GM10266 (cell line): ENCODE data around the gene ITGB1BP1.

Source experiments
- DNase-seq: peaks from one replicate; pipeline ENCODE4 v3.0.0; 2012; ENCODE audit errors: extremely low spot score
- CTCF ChIP-seq: IDR thresholded peaks from 2 replicates; pipeline ENCODE4 v1.5.1; 2012; ENCODE audit warnings: mild to moderate bottlenecking, low read depth; ENCODE audit not compliant: control insufficient read depth, insufficient read depth; ENCODE audit errors: missing control alignments

Gene ITGB1BP1

DNA sequence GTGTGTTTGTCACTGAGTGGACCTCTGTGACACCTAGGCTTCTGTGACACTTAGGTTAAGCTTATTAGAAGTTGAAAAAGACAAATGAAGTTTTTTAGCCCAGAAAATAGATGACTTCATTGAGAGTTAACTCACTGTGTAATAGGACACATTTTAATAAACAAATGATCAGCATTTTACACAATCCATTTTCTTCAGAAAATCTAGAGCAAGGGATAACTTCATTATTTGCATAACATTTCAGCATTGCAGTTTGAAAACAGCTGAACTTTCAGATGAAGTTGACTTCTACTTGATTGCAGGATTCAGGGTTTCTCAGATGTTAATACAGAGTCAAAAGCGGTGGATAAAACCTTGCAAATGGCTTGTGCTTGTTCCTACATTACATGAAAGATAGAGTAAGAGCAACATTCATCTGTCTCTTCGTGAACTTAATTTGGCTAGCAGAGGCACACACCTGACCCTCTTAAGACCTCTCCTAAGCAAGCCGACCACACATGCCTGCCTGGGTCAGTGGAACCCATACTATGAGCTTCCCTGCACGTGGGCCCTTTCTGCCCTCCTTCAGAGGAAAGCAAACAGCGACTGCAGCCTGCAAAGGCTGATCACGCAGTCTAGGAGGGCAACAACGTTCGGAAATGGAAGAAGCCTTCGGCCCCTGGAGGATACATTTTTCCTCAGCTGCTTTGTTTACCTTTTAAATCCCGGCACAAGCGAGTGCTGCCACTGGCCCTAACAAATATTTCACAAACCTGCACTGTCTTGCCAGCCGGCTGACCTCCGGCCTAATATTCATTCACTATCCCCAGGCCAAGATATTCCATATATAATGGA, 16.6 kb downstream of the ITGB1BP1 start:
- DNase-seq, result no peak
- no peak for TF ChIP-seq CTCF

DNA sequence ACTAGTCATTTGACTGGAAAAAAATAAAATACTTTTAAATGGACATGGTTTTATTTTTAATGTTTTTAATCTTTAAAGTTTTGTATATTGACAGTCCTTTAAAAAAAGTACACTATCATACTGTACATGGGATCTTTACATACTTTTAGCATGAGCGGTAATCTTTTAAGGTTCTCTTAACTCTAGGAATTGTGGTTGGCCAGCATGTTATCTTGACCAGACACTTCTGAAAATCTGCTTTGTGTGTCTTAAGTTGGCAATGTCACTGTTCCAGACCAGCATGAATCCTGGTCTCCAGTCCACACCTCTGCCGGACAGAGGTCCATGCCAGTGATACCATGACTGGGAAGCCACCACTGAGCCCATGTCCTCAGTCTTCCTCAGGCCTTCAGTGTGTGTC, 17.7 kb downstream of the ITGB1BP1 start:
- DNase-seq, result no peak
- TF ChIP-seq CTCF, result no peak

GRCh38 chr2:9404451-9404850, 18.9 kb downstream of the ITGB1BP1 start:
- TF ChIP-seq CTCF, result no peak
- DNase-seq, result no peak

DNA sequence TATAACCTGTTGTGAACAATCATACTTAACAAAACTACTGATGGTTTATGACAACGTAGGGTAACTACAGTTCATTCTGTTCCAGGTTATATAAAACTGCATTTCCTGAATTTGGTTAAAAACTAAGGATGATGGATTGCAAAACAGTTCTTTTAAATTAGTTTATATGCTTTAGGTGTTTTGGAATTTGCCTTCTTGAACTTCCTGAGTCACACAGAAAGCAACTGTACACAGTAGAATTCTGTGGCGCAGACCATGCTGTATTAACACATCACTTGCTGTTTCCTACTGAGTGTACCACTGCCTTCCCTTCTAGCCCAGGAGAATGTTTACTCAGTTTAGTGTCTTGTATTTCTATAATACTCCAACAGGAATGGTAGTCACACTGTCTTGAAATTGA, 19.4 kb downstream of the ITGB1BP1 start:
- no peak for DNase-seq
- TF ChIP-seq CTCF, result no peak

- TF ChIP-seq CTCF, result peak; percentile 3
- no peak for DNase-seq
Measured at GRCh38 chr2:9401646-9402371, 21.5 kb downstream of the ITGB1BP1 start.

DNA sequence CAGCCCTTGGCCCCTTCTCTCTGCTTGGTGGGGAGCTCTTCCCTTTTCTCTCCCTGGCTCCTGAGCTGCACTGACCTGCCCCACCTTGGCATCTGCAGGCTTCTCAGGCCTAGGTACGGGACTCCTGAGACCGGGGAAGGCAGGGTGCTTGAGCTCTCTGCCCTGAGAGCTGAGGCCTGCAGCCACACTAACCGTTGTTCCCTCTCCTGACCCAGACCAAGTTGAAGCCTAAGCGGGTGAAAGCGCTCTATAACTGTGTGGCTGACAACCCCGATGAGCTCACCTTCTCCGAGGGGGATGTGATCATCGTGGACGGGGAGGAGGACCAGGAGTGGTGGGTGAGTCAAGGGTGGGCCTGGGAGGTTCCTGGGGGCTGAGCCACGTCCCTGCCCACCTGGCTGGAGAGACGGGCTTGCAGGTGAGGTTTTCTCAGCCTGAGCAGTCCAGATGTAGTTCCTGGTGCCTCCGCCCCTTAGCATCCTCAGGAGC, 22.2 kb downstream of the ITGB1BP1 start:
- no peak for DNase-seq
- no peak for TF ChIP-seq CTCF

DNA sequence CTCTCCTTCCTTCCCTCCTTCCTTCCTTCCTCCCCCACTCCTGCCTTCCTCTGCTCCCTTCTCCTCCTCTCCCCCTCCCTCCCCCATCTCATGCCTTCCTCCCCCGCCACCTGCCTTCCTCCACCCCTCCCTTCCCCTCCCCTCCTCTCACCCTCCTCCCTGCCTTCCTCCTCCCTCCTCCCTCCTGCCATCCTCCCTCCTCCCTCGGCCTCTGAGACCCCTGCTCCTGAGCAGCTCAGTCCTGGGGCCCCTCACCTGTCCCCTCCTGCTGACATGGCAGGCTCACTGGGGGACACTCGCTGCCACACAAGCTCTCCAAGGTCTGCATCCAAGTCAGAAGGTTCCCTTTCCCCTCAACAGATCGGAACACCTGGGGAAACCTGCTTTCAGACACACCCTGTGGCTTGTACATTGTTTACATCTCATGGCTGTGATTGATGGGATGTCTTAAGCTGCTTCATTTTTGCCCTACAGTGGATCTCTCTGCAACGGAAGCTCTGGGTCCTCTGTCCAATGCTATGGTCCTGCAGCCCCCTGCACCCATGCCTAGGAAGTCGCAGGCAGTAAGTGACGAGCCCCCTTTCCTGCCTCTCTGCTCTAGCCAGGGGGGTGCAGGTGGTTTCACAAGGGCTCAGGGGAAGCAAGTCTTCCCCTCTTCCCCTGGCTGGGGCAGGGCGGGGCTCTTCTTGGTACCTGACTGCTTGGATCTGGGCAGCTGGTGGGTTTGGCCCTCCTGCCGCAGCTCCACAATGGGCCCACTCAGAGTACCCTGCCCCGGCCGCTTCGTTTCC, 22.9 kb downstream of the ITGB1BP1 start:
- no peak for DNase-seq
- no peak for TF ChIP-seq CTCF
